ENCODE results near the gene SDK1. TPM values are rescaled to one million over a fixed set of nuclear protein-coding genes. Genes with fewer than 3 reads are reported as not detected.

Gene SDK1
- total RNA-seq, 1 experiment from 2014 or later, result 9.3 TPM

DNA sequence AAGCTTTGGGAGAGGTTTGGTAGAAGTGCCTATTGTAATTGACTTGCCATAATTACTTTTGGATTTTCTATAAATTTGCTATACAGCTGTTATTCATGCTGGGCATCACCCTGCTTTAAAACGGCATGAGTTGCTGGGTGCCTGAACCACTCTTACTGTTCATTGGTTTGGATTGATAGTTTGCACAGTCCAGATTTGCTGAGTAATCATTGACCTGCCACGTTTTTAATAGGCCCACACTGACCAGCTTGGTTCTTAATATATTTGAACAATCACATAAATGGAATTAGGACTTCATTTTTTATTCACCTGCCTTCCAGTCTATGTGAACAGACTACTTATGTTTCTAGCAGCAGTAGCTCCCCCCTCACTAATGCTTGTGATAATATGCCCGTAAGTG is 630.8 kb downstream of the SDK1 start:
- POLR2A ChIA-PET, result interaction anchor here (1.7 kb wide), 1 partner anchor 12 kb away, joined by 3 read pairs; no protein-coding TSS in a partner anchor
- H3K27me3 Mint-ChIP-seq (ENCODE audit: low read depth), result no peaks in the 10 kb centered on the region
- TF ChIP-seq, protein P1, sequence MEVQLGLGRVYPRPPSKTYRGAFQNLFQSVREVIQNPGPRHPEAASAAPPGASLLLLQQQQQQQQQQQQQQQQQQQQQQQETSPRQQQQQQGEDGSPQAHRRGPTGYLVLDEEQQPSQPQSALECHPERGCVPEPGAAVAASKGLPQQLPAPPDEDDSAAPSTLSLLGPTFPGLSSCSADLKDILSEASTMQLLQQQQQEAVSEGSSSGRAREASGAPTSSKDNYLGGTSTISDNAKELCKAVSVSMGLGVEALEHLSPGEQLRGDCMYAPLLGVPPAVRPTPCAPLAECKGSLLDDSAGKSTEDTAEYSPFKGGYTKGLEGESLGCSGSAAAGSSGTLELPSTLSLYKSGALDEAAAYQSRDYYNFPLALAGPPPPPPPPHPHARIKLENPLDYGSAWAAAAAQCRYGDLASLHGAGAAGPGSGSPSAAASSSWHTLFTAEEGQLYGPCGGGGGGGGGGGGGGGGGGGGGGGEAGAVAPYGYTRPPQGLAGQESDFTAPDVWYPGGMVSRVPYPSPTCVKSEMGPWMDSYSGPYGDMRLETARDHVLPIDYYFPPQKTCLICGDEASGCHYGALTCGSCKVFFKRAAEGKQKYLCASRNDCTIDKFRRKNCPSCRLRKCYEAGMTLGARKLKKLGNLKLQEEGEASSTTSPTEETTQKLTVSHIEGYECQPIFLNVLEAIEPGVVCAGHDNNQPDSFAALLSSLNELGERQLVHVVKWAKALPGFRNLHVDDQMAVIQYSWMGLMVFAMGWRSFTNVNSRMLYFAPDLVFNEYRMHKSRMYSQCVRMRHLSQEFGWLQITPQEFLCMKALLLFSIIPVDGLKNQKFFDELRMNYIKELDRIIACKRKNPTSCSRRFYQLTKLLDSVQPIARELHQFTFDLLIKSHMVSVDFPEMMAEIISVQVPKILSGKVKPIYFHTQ (CRISPR knock-in tag; IDR thresholded peaks at IDR 0.05), result no peak
- TF ChIP-seq, protein P2, sequence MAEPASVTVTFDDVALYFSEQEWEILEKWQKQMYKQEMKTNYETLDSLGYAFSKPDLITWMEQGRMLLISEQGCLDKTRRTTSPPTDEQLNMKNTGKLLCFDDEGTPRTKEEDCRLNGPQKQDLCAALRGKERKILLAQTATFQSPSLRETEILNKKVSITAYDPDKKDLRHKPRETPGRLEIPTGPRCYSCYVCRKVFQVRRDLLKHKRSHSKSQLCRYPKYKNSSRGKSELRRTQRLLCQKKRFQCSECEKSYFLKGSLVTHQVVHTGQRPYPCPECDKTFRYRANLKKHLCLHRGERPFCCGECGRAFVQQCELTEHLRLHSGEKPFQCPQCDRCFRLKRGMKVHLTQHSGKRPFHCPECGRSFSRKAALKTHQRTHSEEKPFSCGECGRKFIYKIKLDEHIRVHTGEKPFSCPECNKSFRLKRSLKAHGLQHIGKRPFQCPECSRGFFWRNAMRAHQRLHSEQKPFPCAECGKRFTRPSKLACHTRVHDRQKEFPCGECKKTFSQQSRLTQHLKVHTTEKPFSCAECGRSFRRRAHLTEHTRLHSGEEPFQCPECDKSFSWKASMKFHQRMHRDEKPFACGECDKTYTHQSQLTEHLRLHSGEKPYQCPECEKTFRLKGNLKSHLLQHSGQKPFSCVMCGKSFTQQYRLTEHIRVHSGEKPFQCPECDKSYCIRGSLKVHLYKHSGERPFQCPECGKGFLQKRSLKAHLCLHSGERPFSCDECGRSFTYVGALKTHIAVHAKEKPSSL (CRISPR knock-in tag; conservative IDR thresholded peaks at IDR 0.05), result no peak
- TF ChIP-seq, protein P3, sequence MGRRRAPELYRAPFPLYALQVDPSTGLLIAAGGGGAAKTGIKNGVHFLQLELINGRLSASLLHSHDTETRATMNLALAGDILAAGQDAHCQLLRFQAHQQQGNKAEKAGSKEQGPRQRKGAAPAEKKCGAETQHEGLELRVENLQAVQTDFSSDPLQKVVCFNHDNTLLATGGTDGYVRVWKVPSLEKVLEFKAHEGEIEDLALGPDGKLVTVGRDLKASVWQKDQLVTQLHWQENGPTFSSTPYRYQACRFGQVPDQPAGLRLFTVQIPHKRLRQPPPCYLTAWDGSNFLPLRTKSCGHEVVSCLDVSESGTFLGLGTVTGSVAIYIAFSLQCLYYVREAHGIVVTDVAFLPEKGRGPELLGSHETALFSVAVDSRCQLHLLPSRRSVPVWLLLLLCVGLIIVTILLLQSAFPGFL (CRISPR knock-in tag; IDR thresholded peaks at IDR 0.05; ENCODE audit: borderline replicate concordance), result no peak
- TF ChIP-seq NFYB (CRISPR knock-in tag; conservative IDR thresholded peaks at IDR 0.05; ENCODE audit: low read depth) (no peak), ZNF263 (CRISPR knock-in tag; IDR thresholded peaks at IDR 0.05; ENCODE audit: low read depth) (no peak), ZNF121 (CRISPR knock-in tag; IDR thresholded peaks at IDR 0.05) (no peak), SOX15 (CRISPR knock-in tag; IDR thresholded peaks at IDR 0.05) (no peak), SMAD4 (CRISPR knock-in tag; IDR thresholded peaks at IDR 0.05) (no peak), ZNF423 (CRISPR knock-in tag; IDR thresholded peaks at IDR 0.05) (no peak)
- TF ChIP-seq, protein P4, sequence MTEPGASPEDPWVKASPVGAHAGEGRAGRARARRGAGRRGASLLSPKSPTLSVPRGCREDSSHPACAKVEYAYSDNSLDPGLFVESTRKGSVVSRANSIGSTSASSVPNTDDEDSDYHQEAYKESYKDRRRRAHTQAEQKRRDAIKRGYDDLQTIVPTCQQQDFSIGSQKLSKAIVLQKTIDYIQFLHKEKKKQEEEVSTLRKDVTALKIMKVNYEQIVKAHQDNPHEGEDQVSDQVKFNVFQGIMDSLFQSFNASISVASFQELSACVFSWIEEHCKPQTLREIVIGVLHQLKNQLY (CRISPR knock-in tag; IDR thresholded peaks at IDR 0.05), result no peak
- TF ChIP-seq, protein P5, sequence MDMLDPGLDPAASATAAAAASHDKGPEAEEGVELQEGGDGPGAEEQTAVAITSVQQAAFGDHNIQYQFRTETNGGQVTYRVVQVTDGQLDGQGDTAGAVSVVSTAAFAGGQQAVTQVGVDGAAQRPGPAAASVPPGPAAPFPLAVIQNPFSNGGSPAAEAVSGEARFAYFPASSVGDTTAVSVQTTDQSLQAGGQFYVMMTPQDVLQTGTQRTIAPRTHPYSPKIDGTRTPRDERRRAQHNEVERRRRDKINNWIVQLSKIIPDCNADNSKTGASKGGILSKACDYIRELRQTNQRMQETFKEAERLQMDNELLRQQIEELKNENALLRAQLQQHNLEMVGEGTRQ (CRISPR knock-in tag; IDR thresholded peaks at IDR 0.05), result no peak
- TF ChIP-seq, protein P6, sequence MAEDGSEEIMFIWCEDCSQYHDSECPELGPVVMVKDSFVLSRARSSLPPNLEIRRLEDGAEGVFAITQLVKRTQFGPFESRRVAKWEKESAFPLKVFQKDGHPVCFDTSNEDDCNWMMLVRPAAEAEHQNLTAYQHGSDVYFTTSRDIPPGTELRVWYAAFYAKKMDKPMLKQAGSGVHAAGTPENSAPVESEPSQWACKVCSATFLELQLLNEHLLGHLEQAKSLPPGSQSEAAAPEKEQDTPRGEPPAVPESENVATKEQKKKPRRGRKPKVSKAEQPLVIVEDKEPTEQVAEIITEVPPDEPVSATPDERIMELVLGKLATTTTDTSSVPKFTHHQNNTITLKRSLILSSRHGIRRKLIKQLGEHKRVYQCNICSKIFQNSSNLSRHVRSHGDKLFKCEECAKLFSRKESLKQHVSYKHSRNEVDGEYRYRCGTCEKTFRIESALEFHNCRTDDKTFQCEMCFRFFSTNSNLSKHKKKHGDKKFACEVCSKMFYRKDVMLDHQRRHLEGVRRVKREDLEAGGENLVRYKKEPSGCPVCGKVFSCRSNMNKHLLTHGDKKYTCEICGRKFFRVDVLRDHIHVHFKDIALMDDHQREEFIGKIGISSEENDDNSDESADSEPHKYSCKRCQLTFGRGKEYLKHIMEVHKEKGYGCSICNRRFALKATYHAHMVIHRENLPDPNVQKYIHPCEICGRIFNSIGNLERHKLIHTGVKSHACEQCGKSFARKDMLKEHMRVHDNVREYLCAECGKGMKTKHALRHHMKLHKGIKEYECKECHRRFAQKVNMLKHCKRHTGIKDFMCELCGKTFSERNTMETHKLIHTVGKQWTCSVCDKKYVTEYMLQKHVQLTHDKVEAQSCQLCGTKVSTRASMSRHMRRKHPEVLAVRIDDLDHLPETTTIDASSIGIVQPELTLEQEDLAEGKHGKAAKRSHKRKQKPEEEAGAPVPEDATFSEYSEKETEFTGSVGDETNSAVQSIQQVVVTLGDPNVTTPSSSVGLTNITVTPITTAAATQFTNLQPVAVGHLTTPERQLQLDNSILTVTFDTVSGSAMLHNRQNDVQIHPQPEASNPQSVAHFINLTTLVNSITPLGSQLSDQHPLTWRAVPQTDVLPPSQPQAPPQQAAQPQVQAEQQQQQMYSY (CRISPR knock-in tag; IDR thresholded peaks at IDR 0.05), result no peak
- ATAC-seq (no peak), DNase-seq (ENCODE audit: low spot score) (no peak)
- CTCF ChIA-PET, result interaction anchor here (1.2 kb wide), 2 partner anchors 10 to 310 kb away, joined by 3 to 8 read pairs; no protein-coding TSS in a partner anchor
- peaks cover 5% of the 10 kb centered on the region for H3K4me1 Mint-ChIP-seq
- H3K27ac Mint-ChIP-seq, result no peak overlapping the region
- H3K36me3 Mint-ChIP-seq, result peaks cover 16% of the 10 kb centered on the region
- H3K9me3 Mint-ChIP-seq, result peaks cover 22% of the 10 kb centered on the region
- H3K4me3 Mint-ChIP-seq, result no peak overlapping the region

DNA sequence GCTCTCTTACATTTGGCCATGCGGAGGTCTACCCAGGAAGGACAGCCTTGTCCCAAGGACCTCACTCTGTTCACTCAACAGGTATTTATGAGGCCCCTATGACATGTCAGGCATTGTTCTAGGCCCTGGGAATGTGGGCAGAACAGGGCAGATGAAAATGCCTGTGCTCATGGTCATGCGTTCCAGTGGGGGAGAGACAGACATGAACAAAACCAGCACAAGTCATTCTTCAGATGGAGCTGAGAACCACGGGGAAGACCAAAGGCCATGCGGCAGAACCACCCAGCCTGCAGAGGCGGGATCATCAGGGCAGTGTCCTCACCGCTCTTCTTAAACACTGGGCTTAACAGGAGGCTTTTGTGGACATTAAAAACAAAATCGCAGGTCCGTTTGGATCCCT is 636.1 kb downstream of the SDK1 start:
- CTCF ChIA-PET, result interaction anchor here (1.1 to 1.5 kb wide), 2 partner anchors 15 to 17 kb away, joined by 3 read pairs; no protein-coding TSS in a partner anchor
- POLR2A ChIA-PET, result no interaction called here

More for the DNA sequence above, 636.1 kb downstream of the SDK1 start:
- TF ChIP-seq, protein P7, sequence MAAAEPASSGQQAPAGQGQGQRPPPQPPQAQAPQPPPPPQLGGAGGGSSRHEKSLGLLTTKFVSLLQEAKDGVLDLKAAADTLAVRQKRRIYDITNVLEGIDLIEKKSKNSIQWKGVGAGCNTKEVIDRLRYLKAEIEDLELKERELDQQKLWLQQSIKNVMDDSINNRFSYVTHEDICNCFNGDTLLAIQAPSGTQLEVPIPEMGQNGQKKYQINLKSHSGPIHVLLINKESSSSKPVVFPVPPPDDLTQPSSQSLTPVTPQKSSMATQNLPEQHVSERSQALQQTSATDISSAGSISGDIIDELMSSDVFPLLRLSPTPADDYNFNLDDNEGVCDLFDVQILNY (CRISPR knock-in tag; IDR thresholded peaks at IDR 0.05), result no peak
- no peak for TF ChIP-seq SP1 (CRISPR knock-in tag; conservative IDR thresholded peaks at IDR 0.05)
- Mint-ChIP-seq H3K9me3 (peaks cover 34% of the 10 kb centered on the region), H3K27ac (no peak overlapping the region), H3K4me3 (no peak overlapping the region), H3K4me1 (peaks cover 8% of the 10 kb centered on the region), H3K27me3 (ENCODE audit: low read depth) (no peaks in the 10 kb centered on the region), H3K36me3 (peaks cover 22% of the 10 kb centered on the region)
- DNase-seq (ENCODE audit: low spot score), result no peak
- ATAC-seq, result no peak

Measured in WTC11 (cell line).